NCI-H128 (cell line): Measurements from ENCODE around the gene PADI1.

ENCODE experiments used
- DNase-seq: peaks from one replicate; lab custom pipeline; 2025; ENCODE audit not compliant: unreplicated experiment; lab: John Stamatoyannopoulos, UW

PADI1 gene

DNA sequence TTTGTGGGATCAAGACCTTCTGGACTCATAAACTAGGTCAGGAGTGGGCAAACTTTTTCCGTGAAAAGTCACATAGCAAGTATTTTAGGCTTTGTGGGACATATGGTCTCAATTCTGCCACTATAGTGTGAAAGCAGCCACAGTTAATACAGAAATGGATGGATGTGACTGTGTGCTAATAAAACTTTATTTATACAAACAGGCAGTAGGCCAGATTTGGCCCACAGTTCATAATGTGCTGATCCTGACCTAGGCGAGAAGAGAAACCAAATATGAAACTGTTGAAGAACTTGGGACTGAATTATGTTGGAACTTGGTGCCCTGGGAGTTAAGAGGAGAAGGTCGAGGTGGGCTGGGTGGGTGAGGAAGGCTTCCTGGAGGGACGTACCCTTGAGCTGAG, 61.0 kb downstream of the PADI1 start:
- no peak for DNase-seq

DNA sequence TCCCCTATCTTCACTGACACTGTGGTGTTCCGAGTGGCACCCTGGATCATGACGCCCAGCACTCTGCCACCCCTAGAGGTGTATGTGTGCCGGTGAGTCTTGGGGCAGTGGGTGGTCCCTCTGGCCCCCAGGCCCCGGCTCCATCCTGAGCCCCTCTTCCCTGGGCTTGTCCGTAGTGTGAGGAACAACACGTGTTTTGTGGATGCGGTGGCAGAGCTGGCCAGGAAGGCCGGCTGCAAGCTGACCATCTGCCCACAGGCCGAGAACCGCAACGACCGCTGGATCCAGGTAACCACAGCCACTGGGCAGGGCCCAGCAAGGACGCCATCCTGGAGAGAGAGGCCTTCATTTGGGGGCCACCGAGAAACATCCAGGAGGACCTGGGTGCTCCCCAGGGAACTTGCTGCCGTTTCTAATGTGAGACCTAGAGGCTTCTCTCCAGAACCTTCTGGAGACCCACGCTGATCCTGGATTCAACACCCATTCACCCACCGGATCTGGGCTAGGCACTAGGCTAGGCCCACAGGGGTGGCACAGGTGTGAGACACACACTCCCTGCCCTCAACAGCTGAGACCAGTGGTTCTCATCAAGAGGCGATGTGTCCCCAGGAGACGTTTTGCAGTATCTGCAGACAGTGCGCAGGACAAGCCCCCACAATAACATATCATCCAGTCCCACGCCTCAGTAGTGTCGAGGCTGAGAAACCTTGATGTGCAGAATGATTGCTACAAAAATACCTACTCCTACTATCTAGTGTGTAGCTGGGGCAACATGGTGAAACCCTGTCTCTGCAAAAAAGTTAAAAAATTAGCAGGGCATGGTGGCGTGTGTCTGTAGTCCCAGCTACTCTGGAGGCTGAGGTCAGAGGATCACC, 66.2 kb downstream of the PADI1 start:
- DNase-seq = no peak

- DNase-seq = no peak
These were observed 67.1 kb downstream of the PADI1 start for GRCh38 chr1:17272066-17272465.

DNA sequence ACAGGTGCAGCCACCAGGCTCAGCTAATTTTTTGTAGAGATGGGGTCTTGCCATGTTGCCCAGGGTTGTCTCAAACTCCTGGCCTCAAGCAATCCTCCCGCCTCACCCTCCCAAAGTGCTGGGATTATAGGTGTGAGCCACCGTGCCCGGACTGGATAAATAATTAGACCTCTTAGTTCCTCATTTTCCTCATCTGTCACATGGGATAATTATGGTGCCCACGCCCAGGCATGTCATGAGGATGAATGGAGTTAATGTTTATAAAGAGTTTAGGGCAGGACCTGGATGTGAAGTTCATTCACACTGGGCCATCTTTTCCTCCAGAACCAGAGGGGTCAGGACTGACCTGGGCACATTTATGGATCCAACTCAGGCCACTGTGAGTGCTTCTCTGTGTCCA, 67.7 kb downstream of the PADI1 start:
- DNase-seq = no peak

DNA sequence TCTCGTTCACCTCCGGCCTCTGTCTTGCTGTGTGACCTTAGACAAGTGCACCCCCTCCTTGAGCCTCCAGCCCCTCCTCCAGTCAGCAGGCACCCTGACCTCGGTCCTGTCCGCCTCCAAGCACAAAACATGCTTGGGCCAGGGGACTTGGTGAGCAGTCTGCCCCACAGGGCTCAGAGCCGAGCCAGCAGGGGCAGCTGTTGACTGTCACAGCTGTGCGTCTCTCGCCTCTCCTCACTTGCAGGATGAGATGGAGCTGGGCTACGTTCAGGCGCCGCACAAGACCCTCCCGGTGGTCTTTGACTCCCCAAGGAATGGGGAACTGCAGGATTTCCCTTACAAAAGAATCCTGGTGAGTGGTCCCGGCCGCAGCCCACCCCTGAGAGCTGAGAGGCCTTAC, 68.2 kb downstream of the PADI1 start:
- no peak for DNase-seq

DNA sequence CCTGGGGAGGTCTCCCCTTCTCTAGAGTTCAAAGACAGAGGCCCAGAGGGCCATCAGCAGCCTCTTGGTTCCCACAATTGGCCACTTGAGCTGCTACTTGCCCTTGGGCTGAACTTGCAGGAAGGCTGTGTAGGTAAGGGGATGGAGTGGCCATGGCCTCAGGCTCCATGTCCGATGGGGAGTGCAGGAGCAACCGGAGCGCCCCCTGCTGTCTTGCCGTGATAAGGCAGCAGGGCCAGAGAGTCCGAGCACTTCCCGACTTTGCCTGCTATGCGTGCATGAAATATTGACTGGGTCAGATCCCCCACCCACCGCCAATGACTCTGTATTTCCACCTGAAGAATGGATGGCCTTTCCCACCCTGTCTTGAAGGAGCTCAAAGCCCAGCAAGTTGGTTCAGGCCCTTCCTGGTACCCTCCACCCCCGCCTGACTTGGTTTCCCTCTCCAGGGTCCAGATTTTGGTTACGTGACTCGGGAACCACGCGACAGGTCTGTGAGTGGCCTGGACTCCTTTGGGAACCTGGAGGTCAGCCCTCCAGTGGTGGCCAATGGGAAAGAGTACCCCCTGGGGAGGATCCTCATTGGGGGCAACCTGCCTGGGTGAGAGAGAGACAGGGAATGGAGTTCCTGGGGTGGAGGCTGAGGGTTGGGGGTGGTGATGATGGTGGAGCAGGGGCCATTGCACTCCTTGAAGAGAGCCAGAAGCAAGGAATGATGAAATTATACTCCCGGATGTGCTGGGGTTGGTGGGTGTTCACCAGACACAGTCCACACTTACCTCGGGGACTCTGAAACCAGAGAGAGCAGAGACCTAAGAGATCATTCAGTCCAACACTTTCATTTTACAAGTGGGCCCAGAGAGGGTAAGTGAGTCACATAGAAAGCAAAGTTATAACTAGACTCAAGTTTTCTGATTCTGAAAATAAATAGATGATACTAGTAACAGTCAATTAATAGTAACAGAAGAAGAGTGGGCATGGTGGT, 69.5 kb downstream of the PADI1 start:
- no peak for DNase-seq

DNA sequence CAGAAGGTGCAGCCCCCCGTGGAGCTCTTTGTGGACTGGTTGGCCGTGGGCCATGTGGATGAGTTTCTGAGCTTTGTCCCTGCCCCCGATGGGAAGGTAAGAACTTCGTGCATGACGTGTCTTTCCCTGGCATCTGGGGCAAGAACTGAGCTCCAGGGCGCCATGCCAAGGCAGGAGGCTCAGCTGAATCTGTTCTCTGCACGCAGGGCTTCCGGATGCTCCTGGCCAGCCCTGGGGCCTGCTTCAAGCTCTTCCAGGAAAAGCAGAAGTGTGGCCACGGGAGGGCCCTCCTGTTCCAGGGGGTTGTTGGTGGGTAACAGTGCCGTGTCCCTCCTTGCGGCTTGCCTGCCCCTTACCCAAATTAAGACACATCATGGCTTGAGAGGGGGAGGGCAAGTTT, 71.6 kb downstream of the PADI1 start:
- DNase-seq = no peak

GRCh38 chr1:17277511-17278159, 72.7 kb downstream of the PADI1 start:
- no peak for DNase-seq

DNA sequence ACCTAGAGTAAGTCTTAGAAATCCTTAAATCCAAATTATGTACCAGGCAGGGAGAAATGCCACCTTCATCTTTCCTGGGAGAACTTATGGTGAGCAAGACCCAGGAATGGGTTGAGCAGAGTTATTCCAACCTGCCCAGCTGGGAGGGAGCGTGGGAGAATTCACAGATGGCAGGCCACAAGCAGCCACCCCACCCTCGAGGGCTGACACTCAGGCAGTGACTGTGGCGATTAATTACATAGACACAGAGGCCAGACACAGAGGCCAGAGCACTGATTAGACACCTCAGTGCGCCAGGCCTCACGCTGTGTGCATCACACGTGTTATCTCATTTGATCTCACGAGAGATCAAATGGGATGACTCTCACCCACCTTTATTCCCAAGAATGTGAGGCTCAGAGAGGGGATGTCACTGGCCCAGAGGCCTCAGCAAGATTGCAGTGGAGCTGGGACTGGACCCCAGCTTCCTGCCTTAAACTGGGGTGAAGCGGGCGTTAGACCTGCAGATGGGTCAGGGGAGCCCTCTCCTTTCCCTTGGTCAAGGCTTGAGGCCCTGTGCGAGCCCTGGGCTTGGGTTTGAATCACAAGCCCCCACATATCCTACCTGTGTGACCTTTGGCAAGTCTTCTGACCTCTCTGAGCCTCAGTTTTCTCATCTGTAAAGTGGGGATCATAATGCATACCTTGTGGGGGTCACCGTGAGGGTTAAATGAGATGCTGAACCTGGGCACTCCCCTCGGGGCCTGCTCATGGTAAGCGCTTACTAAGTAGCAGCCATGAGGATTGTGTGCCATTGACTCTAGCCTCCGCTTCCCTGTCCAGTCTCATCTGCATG, 74.3 kb downstream of the PADI1 start:
- no peak for DNase-seq

- no peak for DNase-seq
These were observed 75.5 kb downstream of the PADI1 start for GRCh38 chr1:17280436-17280835.

DNA sequence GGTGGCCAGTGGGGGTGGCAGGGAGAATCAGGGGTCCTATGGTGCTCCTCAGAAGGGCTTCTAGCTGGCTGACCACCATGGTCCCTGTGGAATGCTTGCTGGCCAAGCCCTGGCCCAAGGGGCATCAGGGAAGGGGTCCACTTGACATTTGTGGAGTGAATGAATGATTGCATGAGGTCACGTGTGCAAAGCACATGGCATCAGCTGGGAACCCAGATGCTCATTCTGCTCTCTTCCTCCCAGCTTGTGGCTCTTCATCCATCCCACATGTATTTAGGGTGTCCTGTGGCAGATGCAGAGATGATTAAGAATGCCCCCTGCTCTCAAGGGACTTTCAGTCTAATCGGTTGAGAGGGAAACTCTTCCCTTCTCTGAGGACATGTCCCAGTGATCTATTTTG, 76.0 kb downstream of the PADI1 start:
- no peak for DNase-seq

DNA sequence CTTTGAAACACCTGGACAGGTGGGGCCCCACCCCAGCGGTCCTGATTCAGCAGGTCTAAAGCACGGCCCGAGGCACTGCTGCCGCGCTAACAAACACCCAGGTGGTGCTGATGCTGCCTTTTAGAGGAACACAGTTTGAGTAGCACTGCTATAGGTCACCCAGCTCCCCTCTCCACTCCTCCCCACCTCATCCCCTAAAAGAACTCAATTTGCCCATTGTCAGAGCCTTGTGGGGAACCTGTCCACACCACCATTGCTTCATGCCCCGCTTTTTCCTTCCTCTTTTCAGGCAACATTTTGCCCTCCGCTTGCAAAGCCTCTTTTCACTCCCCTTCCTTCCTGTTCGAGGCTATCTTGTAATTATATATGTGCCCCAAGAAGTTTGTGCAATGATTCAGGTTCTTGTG, 76.8 kb downstream of the PADI1 start:
- no peak for DNase-seq

GRCh38 chr1:17282836-17283235, 77.9 kb downstream of the PADI1 start:
- DNase-seq = no peak

DNA sequence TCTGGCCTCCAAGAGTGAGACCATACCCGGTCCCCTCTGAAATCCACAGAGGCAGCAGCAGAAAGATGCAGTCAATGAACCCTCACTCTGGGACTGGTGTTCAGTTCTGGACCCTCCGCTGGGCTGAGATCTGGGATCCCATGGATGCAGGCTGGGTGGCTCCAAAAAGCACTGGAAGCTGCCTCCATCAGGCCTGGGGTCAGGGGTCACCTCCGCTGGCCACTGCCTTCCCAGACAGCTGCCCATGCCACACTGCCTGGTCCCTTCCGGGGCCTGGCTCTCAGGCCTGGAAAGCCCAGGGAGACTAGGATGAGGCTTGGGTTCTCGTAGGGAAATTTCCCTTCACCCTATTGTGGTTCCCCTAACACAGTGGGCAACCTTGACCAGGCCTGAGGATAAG, 81.7 kb downstream of the PADI1 start:
- no peak for DNase-seq

DNA sequence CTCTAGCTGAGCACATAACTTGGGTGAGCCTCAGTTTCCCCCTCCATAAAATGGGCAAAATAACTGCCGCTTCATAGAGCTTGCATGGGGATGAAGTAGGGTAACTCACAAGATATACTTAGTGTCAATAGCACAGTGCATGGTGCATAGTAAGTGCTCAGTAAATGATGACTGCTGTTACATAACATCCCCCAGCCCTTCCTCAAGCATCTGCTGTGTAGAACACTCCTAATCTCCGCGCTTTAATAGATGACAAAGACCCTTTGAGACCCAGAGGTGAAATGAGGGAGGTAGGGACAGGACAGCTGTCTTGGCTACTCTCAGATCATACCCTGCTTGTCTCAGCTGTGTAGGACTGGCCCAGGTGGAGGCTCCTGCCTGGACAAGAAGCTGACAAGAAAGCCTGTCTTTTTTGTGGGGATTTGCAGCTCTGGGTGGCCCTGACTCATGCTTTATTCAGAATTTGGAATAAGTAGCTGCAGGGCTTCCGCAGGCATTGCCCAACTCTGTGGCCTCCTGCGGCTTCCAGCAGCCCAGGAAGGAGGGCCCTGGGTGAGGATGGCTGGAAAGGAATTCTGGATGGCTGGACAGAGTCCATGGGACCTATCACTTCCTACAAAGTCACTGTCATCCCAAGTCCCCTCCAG, 82.3 kb downstream of the PADI1 start:
- no peak for DNase-seq

- no peak for DNase-seq
These were observed 84.8 kb downstream of the PADI1 start for GRCh38 chr1:17289721-17290120.

- no peak for DNase-seq
These were observed 85.6 kb downstream of the PADI1 start for GRCh38 chr1:17290553-17290952.

DNA sequence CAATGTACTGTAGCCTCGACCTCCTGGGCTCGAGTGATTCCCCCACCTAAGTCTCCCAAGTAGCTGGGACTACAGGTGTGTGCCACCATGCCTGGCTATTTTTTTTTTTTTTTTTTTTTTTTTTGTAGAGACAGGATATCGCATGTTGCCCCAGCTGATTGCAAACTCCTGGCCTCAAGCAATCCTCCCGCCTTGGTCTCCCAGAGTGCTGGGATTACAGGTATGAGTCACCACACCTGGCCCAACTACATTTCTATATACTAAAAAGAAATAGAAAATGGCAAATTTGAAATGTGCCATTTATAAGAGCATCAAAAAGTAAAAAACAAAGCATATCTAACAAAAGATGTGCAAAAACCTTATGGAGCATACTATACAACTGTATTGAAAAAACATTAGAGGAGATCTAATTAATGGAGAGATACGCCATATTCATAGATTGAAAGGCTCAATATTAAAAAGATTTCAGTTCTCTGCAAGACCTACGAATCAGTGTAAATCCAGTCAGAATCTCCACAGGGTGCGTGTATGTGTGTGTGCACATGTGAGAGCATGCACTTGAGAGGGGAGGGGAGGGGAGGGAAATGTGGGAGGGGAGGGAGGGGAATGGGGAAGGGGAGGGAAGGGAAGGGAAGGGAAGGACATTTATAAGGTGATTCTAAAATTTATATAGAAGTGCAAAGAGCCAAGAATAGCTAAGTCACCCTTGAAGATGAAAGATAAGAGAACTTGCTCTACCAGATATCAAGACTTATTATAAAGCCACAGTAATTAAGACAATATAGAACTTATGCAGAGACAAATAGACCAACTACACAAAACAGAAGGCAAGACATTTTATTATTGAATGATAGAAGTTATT, 87.6 kb downstream of the PADI1 start:
- no peak for DNase-seq
